A549 (cell line): Measurements from ENCODE around the gene MVK.

Experiments used
- CHD2 ChIP-seq: fragments of 150-350 bp; IDR thresholded peaks from 2 replicates; pipeline ENCODE4 v1.6.1; 2014; ENCODE audit warnings: low read length; ENCODE audit not compliant: partially characterized antibody
- CTCF ChIP-seq: fragments of >200 bp; sonication (Bioruptor Twin); formaldehyde crosslinking; IDR thresholded peaks from 3 replicates; pipeline ENCODE4 v1.5.1; 2016
- EHMT2 ChIP-seq: fragments of 200-600 bp; sonication (generic); IDR thresholded peaks from 2 replicates; pipeline ENCODE4 v1.6.1; 2016; ENCODE audit warnings: antibody characterized with exemption, low read depth, mild to moderate bottlenecking, moderate library complexity
- ELK1 ChIP-seq: fragments of 150-350 bp; IDR thresholded peaks from 2 replicates; pipeline ENCODE4 v1.6.1; 2014; ENCODE audit warnings: low read depth, mild to moderate bottlenecking, low read length
- RCOR1 ChIP-seq: fragments of 150-350 bp; IDR thresholded peaks from 2 replicates; pipeline ENCODE4 v1.6.1; 2014; ENCODE audit warnings: antibody characterized with exemption, low read length, low read depth
- SREBF2 ChIP-seq: fragments of 450-650 bp; IDR thresholded peaks from 2 replicates; pipeline ENCODE4 v1.6.1; 2014; ENCODE audit warnings: mild to moderate bottlenecking, moderate library complexity
- USF2 ChIP-seq: fragments of 450-650 bp; IDR thresholded peaks from 2 replicates; pipeline ENCODE4 v1.6.1; 2014; ENCODE audit warnings: antibody characterized with exemption
- ZFP36 ChIP-seq: fragments of 450-650 bp; IDR thresholded peaks from 2 replicates; pipeline ENCODE4 v1.6.1; 2014; ENCODE audit warnings: borderline replicate concordance; ENCODE audit not compliant: partially characterized antibody

- TF ChIP-seq EHMT2 (no peak), USF2 (no peak), CTCF (no peak), ZFP36 (no peak), SREBF2 (no peak), CHD2 (no peak), RCOR1 (no peak), ELK1 (no peak)
These were observed 38.4 kb downstream of the MVK start for GRCh38 chr12:109612003-109612402.
